HG02571 (cell line): ENCODE data around the gene NELL1.

ENCODE experiments used
- ATAC-seq: cut with Tn5 transposase; IDR thresholded peaks from one replicate; pipeline ENCODE4 v1.9.1; 2021; ENCODE audit warnings: mild to moderate bottlenecking, moderate library complexity; ENCODE audit not compliant: unreplicated experiment

The NELL1 gene

DNA sequence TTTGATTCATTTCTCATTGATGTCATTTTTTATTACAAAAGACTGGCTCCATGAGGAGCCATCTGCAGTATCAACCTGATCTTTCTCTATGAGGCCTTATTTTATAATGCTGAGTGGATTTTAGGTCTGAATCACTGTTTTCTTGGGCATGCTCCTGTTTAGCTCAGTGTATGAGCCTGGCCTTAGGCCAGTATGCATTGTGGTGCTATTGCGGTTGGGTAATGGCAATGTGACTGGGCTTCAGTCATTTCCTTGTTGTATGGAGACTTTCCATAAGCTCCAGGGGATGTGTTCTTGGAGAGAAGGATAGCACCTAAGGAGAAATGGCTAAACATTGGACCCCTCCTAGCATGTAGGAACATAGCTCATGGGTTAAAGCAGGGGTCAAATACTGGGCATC lies 293.2 kb downstream of the NELL1 start:
- no peak for ATAC-seq

DNA sequence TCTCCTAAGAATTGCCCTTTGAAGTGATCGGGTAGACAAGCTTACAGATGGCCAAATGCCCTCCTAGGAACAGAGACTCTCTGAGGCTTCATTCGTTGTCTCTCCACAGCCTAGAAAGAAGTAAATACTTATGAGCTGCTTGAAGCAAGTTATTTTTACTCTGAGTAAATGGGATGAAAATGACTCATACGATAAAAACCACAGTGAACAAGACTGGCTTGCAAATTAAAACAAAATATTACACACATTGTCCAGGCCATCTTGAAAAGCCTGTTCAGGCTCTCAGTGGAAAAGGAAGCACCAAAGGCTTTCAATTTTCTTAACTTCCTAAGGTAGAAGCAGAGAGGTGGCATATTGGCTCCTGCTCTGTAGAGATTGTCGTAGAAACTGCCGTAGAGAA lies 294.2 kb downstream of the NELL1 start:
- ATAC-seq = no peak

DNA sequence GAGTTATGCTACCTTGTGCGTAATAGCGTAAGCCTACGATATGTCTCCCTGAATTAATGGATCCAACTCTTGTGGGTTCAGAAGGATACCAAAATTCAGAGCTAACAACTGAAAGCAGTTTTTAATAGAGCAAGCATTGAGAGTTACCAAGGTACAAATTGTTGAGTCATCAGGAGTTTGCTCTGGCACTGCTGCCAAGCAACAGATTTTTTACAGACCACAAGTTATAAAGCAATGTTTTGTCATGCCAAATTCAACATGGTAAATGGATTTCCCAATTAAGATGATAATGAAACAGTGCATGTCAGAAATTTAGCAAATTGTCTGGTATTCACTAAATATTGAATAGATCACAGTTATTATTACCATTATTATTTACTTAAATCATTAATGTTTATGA lies 295.6 kb downstream of the NELL1 start:
- no peak for ATAC-seq

DNA sequence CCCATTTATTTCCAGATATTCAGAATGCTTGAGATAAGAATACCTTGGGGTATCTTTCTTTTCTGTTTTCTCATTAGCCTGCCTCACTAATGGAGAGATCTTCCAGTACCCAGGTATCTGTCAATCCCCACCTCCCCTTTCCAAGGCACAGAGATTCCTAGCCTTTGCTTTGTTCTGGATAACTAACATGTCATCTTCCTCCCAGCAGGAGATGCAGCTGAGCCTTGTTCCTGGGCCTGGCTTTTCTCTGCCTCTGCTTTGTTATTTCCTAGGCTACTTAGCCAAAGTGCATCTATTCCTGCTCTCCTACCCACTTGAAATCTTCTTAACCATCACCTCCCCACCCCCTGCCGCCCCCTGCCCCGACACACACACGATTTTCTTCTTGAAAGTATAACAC lies 297.1 kb downstream of the NELL1 start:
- ATAC-seq = no peak

DNA sequence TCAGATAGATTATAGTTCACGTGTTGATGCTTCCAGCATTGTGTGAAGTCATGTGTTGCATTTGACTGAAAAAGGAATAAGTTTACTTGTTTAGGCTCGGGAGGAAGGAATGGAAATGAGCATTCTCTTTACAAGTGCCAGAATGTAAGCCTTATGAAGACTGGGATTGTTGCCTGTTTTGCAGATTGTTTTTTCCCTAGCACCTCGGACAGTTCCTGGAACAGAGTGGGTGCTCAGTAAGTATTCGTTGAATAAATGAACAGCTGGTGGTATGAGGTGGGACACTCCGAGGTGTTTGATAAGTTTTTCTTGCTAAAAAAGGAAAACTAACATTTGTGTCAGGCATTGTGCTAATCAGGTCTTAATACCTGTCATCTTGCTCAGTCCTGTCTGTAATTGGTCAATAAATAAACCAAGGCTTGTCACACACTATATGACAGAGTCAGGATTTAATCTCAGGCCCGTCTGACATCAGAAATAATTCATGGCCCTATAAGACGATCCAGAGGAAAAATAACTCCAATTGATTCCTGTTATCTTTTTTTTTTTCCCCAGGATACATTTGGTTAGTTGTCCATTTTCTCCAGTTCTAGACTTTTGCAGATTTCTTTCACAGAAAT lies 304.7 kb downstream of the NELL1 start:
- ATAC-seq = no peak

DNA sequence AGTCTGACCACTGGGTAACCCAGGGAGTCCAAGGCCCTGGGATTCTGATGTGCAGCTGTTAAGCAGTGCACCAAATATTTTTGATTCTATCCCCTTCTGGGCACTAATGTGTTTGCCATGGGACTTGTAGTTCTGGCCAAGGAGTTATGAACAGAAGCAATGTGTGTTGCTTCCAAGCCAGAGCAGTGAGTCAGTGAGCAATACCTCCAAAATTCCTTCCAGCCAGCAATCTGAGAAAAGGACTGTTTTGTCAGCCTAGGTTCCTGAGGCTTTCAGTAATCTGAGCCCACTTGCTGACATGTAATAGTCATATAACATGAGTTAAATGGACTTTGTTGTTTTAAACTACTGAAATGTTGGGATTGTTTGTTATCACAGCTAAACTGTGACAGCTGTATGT lies 311.4 kb downstream of the NELL1 start:
- no peak for ATAC-seq

DNA sequence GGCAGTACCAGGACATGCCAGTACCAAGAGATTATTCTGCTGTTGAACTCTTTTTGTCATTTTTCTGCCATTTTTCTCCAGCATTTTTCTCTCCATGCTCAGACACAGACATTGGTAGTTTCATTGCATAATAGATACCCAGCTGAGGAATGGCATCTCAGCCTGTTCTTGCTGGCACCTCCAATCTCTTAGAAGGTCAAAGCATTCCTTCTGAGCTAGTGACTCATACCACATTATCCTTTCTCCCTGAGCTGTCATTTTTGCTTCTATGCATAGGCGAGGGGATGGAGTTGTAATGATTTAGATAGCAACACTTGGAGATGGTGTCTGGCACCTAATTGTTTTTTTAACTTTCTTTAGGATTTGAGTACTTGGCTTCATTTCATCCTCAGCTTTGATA lies 321.1 kb downstream of the NELL1 start:
- no peak for ATAC-seq

DNA sequence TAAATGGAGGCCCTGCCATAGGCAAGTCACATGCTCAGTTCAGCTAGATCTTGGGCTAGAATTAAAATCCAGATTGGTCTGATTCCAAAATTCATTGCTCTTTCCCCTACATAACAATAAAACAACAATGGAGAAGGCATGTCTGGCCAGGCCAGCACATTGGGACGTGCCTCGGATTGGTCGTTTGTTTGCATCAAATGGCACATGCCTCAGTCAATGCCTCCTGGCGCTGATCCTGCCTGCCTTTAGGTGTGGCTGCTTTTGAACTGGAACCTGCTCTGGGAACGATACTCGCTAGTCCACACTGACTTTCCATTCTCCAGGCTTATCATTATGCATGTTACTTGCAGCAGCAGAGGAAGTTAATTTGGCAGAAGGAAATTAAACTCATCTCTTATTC lies 322.1 kb downstream of the NELL1 start:
- ATAC-seq = no peak

DNA sequence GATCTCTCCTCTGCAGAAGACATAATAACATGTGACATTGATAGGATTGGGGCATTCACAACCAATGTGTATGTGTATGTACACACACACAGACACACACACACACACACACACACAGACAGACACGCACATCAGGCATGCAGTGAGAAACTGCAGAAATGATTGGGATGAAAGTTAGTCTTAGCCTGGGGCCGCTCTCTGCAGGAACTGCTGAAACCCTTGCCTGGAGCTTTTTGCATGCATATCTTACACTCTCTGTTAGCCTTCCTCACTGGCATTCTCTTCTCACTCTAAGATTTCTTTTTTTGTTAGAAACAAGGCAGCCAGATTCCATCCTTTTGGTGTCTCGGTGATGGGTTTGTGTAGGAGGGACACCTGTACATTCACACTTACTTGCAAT lies 337.9 kb downstream of the NELL1 start:
- ATAC-seq = no peak

DNA sequence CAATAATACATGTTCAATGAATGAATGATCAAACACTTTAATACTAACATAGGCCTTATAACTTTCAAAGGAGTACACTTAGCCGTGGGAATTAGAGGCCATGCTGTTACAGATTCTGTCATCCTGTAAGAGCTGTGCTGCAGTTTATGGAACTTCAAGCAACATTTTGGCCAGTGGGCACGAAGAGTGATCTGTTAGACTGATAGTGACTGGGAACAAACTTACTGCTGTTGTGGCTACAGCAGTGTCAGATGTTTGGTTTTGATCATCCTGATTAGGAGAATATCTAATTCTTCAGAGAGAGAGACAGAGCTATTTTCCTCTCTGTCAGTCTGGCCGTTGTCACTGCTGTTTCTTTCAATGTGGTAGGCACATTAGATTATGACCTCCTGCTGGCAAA lies 348.9 kb downstream of the NELL1 start:
- no peak for ATAC-seq

DNA sequence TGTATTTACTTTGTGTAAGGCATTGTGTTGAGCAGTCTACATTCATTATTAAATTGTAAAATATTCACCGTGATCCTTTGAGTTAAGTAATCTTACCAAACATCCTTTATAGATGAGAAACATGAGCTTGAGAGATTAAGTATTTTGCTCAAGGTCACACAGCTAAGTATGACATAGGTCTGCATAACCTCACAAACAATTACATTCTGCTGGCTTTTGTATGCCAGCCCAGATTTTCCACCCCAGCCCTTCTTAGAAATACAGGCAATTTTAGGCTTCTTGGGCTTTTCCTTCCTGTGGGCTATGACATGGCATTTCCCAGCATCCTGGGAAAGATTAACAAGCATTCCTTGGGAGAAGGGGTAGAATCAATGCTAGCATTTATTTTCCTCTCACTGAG lies 357.3 kb downstream of the NELL1 start:
- ATAC-seq = no peak

DNA sequence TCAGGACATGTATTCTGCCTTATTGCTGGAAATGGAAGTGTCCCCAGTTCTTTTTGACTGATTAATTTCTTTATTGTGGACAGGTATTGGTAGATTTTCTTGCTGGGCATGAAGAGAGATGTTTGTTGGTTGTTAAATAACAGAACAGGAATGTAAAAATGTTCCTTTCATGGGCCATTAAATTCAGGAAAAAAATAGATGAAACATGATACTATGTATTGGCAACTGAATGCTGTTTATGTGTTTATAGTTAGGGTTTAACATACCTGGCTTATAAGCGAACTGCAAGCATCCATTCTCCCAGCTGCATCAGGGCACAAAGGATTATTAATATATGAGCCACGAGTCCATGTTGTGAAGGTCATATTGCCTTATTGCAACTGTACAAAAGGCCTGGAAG lies 368.5 kb downstream of the NELL1 start:
- no peak for ATAC-seq

DNA sequence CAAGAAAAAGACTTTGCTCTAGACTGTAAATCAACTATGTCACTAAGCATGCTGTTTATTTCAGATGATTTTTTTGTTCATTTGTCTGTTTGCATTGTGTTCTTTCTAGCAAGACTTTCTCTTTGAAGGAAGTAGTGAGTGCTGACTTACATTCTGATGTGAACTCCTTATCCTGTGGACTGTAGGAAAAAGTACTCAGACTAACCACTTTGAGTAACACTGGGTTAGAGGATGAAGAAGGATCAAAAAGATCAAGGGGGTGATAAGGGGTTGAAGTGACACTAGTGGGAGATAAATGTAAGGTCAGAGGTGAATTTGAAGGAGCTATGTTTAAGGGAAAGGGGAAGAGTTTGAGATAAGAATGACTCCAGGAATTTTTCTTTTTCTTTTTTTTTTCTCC lies 369.4 kb downstream of the NELL1 start:
- ATAC-seq = no peak

DNA sequence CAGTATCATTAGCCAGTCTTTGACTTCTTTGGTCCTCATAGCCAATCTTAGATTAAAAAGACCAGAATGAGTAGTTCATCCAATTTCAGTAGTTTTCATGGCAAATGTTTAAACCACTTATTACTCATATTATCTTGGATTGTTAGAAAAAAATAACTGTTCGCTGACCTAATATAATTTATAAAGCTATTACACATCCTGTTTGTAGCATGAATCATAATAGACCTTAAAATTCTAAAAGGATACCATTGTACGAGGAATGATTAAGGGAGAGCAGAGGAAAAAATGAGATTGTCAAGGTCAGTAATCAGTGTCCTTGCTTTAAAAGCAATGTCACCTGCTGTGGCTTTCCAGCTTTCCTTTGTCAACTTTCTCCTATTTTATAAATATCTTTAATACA lies 371.2 kb downstream of the NELL1 start:
- no peak for ATAC-seq

DNA sequence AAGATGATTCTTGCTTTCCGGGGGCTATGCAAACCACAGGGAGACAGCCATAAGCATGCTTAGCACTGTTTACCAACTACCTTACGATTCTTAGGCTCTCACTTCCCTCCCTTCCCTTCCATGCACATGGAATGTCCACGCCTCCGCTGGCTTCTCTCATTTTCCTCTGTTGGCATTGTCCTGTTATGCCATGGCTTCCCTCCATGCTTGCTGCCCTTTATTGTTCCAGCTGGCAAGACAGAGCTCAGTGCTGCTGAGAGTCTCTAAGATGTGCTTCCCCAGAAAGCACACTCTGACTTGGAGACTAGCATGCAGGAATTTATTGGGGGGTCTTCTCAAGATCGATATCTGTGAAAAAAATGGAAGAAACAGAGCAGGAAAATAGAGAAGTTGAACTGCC lies 379.2 kb downstream of the NELL1 start:
- no peak for ATAC-seq

DNA sequence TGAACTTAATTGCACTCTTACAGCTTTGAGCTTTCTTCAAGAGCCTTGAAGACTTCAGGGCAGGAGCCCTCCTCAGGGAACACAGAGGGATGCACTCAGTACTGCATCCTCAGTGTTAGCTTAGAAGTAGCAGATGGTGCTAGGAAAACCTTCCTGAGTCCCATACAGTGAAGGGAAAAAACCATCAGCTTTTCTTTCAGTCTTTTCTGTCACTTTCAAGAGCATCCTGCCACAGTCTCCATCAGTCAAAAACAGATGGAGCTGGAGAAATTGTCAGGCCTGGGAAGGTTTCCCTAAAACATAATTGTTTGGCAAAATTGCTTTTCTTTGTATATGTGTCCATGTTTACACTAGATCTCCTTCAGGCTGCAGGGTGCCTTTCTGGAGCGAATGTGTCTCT lies 384.1 kb downstream of the NELL1 start:
- no peak for ATAC-seq

DNA sequence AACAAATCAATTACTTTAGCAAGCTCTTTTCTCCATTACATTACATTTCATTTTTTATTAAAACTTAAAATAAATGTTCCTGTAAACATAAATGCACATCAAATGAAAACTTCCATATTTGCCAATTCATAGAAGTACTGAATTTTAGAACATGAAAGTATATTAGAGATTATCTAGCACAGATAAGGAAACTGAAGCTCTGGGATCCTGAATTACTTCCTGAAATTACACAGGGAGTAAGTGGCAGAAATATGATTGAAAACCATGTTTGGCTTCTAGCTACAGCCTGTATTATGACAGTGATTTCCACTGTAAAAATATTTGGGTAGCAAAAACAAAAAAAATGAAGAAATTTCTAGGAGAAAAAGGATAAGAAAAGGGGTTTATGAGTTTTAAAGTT lies 387.3 kb downstream of the NELL1 start:
- ATAC-seq = no peak

DNA sequence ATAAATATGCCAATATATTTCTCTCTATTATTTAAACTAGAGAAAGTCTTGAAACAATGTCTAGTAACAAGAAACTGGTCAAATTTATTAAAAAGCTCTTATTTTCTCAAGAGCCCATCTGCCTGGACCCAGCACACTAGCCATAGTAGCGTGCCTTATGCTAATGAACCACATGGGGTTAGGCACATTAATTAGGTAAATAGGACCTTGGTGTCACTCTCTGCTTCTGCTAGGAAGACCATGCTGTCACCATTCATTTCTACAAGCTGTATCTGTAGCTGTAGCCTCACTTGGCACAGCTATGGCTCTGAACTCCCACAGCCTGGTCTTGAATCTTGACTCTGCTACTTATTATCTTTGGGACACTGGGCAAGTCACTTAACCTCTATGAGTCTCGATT lies 390.5 kb downstream of the NELL1 start:
- ATAC-seq = no peak

DNA sequence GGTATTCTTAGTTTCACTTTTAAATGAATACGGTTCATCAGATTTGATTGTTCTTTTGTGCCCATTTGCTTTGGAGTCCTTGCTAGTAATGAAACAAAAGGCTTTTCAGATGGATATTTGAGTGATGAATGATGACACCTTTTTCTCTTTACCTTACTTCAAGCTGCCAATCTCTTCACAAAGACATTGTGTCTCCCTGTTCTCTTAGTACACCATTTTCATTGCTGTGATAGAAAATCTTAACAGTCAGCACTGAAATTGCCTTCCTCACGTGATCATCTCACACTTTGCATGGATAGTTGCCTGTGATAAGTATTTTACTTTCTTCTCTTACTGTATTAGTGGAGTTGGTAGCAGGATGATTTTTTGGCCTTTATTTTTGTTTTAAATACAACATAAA lies 396.6 kb downstream of the NELL1 start:
- no peak for ATAC-seq

DNA sequence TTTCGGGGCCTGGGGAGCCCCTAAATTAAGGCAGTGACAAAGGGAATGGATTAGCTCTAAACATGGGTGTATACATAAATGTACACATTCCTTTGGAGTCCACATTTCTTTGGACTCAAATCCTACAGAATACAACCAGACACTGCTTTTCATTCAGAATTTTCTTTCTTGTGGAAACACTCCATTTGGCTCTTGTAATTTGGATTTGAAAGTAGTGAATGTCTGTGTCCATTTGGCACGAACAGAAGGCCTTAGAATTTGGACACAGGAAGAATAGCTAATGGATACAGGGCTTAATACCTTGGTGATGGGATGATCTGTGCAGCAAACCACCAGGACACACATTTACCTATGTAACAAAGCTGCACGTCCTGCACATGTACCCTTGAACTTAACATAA lies 399.5 kb downstream of the NELL1 start:
- no peak for ATAC-seq

DNA sequence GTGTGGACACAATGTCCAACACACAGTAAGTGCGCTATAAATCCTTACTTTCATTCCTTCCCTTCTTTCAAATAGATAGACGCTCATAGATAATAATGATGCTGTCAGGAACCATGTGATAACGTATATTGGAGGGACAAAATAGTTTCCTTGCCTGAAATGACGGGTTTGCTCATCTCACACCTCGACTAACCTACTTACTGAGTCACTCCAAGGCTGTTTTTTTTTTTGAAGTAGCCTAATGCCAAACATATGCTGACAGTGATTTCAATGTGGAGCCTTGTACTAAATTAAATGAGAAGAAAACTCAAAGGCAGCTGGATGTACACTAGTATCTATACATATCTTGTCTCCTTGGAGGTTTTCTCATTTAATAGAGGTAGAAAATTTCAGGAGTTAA lies 400.5 kb downstream of the NELL1 start:
- no peak for ATAC-seq

DNA sequence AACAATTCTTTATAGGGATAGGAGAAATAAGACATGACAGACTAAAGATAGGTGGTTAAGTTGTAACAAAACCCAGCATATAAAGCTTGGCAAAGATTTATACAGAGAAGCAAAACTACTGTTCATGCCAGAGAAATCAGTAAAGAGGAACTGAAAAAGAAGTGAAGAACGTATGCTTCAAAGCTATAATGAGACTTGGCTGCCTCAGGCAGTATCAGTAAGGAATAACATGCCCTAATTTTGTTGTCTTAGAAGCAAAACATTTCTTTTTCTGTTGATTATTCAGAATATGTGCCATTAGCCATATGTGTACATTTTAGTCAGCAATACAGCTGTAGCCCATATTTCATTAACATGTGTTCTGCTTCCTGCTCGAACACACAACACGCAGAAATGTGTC lies 403.2 kb downstream of the NELL1 start:
- no peak for ATAC-seq

DNA sequence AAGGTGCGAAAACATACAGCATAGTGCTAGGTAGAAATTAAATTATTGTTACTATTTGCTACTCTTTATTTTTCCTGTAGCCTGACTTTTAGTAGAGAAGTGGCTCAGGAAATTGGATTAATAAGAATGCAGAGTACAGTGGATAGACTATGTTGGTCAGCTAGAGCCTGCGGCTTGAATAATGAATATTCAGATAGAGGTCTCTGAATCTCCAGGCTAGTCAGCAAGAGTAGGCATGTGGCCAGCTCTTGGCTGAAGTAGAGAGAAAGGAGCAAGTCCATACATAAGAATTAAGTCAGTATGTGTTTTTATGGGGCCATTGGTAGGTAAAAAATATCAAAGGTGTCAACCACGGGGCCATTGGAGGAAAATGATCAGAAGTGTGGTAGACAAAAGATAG lies 413.5 kb downstream of the NELL1 start:
- ATAC-seq = no peak

DNA sequence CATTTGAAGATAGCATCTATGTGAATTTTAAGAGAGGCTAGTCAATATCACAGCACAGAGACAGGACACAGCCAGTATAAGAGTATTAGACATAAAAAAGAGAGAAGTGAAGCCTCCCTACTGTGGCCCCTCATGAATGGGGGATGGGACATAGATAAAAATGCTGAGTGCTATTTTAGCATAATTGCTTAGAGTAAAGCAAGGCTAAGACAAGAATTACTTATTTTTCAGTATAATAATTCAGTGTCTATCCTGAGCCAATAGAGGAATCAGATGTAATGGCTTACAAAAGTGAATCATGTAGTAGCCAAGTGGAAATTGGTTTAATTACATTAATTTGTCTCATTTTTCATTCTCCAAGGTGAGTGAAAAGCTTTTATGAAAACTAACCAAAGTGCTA lies 419.5 kb downstream of the NELL1 start:
- no peak for ATAC-seq
